PC-3 (cell line): Measurements from ENCODE around the gene TF. TPM values are rescaled to one million over a fixed set of nuclear protein-coding genes. Genes with fewer than 3 reads are reported as not detected.
"Not testable (repeated sequence)": the region's sequence is repeated elsewhere in the genome, so short reads cannot be mapped to it uniquely, and the experiment has no call there.

Experiments
- ATAC-seq: fragments of 200-7000 bp; cut with Tn5 transposase; 2 replicates; pipeline ENCODE4 v1.9.1; 2020; ENCODE audit warnings: mild to moderate bottlenecking, moderate library complexity
- BruUV-seq: library from RNA; stranded (reverse); fragments of 400-500 nt; replicated peaks from 2 replicates; lab custom pipeline; 2021; lab: Mats Ljungman, UMichigan
- CTCF ChIA-PET: fragments of 300-600 bp; sonication (Branson Sonifier 250); formaldehyde crosslinking; loops from one replicate; lab custom pipeline; 2022; ENCODE audit warnings: antibody characterized with exemption; lab: Charles Lee
- POLR2A ChIA-PET: fragments of 300-600 bp; sonication (Branson Sonifier 250); formaldehyde crosslinking; loops from one replicate; lab custom pipeline; 2022; ENCODE audit warnings: antibody characterized with exemption; ENCODE audit not compliant: unreplicated experiment; lab: Charles Lee
- DNase-seq: peaks from one replicate; pipeline ENCODE4 v3.0.0-alpha.2; 2015
- H2AFZ ChIP-seq: fragments of 300-600 bp; sonication (generic); 2 replicates; pipeline ENCODE4 v1.6.0; 2016; ENCODE audit warnings: antibody characterized with exemption, low read length
- H3F3A ChIP-seq: fragments of 300-600 bp; sonication (generic); one replicate; pipeline ENCODE4 v1.6.0; 2017; ENCODE audit warnings: antibody characterized with exemption, low read length, control low read depth, mild to moderate bottlenecking; ENCODE audit not compliant: unreplicated experiment
- H3K27ac ChIP-seq: fragments of 300-600 bp; sonication (generic); 2 replicates; pipeline ENCODE4 v1.5.1; 2016; ENCODE audit warnings: mild to moderate bottlenecking, low read length
- H3K27me3 ChIP-seq: fragments of 300-600 bp; sonication (generic); 2 replicates; pipeline ENCODE4 v1.6.1; 2016; ENCODE audit warnings: low read length, mixed read lengths
- H3K36me3 ChIP-seq: fragments of 300-600 bp; sonication (generic); 2 replicates; pipeline ENCODE4 v1.6.1; 2016; ENCODE audit warnings: low read depth, mixed run types, low read length, mixed read lengths
- H3K4me1 ChIP-seq: fragments of 300-600 bp; sonication (generic); 2 replicates; pipeline ENCODE4 v1.5.1; 2016; ENCODE audit warnings: low read length; ENCODE audit not compliant: insufficient read depth
- H3K4me2 ChIP-seq: fragments of 300-600 bp; sonication (generic); 2 replicates; pipeline ENCODE4 v1.6.0; 2016; ENCODE audit warnings: low read length
- H3K4me3 ChIP-seq: fragments of 300-600 bp; sonication (generic); 2 replicates; pipeline ENCODE4 v1.5.1; 2016; ENCODE audit warnings: mild to moderate bottlenecking, low read length, mixed read lengths
- H3K79me2 ChIP-seq: fragments of 300-600 bp; sonication (generic); 2 replicates; pipeline ENCODE4 v1.6.1; 2017; ENCODE audit warnings: low read length, mixed read lengths
- H3K9ac ChIP-seq: fragments of 300-600 bp; sonication (generic); 2 replicates; pipeline ENCODE4 v1.6.0; 2016; ENCODE audit warnings: mild to moderate bottlenecking, low read length
- H3K9me2 ChIP-seq: fragments of 300-600 bp; sonication (generic); replicated peaks from 2 replicates; pipeline ENCODE4 v1.6.1; 2016; ENCODE audit warnings: mixed run types, low read length, mixed read lengths
- H3K9me3 ChIP-seq: fragments of 300-600 bp; sonication (generic); 2 replicates; pipeline ENCODE4 v1.6.1; 2016; ENCODE audit warnings: low read length, mixed read lengths
- H4K20me1 ChIP-seq: fragments of 300-600 bp; sonication (generic); 2 replicates; pipeline ENCODE4 v1.6.1; 2016; ENCODE audit warnings: low read length, mixed read lengths
- EZH2 ChIP-seq: fragments of 300-600 bp; sonication (generic); IDR thresholded peaks from one replicate; pipeline ENCODE4 v1.6.1; 2017; ENCODE audit warnings: antibody characterized with exemption, mild to moderate bottlenecking, low read length; ENCODE audit not compliant: unreplicated experiment
- EZH2phosphoT487 ChIP-seq: fragments of 300-600 bp; sonication (generic); IDR thresholded peaks from 2 replicates; pipeline ENCODE4 v1.6.1; 2018; ENCODE audit warnings: mild to moderate bottlenecking, antibody characterized with exemption, low read length, borderline replicate concordance
- intact Hi-C: fragments of 100-400 bp; cut with micrococcal nuclease; formaldehyde crosslinking; loops from 2 replicates; pipeline ENCODE4 v1.9.0; 2023
- total RNA-seq: library from RNA; depleted of rRNA; stranded (reverse); fragments of >200 nt; gene quantifications from 2 replicates; pipeline ENCODE4 v1.2.3, GENCODE V29; 2014
- TF ChIP-seq, protein P1 (sequence below): fragments of 300-600 bp; sonication (generic); conservative IDR thresholded peaks from 2 replicates; pipeline ENCODE4 v1.5.1; 2017; ENCODE audit warnings: antibody characterized with exemption, low read depth, mild to moderate bottlenecking, low read length

TF gene
- total RNA-seq, 1 experiment from 2014 or later, result not detected

DNA sequence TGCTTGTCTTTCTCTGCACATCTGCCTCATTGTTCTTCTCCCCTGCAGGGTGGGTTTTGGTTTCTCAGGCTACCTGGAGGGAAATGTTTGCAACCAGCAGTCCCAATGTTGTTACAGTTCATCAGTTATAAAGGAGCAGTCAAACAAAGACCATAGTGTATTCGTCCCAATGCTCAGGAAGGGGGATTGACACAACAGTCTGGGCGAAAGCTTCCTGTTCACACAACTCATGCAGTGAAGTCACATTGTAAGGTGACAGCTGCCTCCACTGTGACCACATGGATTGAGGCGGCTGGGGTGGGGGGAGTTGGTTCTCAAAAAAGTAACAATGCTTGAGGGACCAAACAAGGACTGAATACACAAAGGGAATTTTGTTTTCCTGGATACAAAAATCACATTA is 28.8 kb upstream of the TF start:
- CTCF ChIA-PET, result no interaction called here
- POLR2A ChIA-PET, result no interaction called here
- no peaks in the 10 kb centered on the region for H3K4me1 ChIP-seq
- no peaks in the 10 kb centered on the region for H3K9me2 ChIP-seq
- H3K27me3 ChIP-seq, result no peaks in the 10 kb centered on the region
- DNase-seq (no peak), ATAC-seq (no peak)
- H3K4me3 ChIP-seq, result no peak overlapping the region
- no peak for TF ChIP-seq EZH2phosphoT487
- TF ChIP-seq, protein P1, sequence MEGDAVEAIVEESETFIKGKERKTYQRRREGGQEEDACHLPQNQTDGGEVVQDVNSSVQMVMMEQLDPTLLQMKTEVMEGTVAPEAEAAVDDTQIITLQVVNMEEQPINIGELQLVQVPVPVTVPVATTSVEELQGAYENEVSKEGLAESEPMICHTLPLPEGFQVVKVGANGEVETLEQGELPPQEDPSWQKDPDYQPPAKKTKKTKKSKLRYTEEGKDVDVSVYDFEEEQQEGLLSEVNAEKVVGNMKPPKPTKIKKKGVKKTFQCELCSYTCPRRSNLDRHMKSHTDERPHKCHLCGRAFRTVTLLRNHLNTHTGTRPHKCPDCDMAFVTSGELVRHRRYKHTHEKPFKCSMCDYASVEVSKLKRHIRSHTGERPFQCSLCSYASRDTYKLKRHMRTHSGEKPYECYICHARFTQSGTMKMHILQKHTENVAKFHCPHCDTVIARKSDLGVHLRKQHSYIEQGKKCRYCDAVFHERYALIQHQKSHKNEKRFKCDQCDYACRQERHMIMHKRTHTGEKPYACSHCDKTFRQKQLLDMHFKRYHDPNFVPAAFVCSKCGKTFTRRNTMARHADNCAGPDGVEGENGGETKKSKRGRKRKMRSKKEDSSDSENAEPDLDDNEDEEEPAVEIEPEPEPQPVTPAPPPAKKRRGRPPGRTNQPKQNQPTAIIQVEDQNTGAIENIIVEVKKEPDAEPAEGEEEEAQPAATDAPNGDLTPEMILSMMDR, result no peak
- no peak for TF ChIP-seq EZH2
- no peak overlapping the region for H2AFZ ChIP-seq
- no peak overlapping the region for H3K27ac ChIP-seq
- H3K9me3 ChIP-seq, result no peaks in the 10 kb centered on the region
- BruUV-seq, result no TSS peak
- H3K79me2 ChIP-seq, result no peaks in the 10 kb centered on the region
- no peak overlapping the region for H3K4me2 ChIP-seq
- no peaks in the 10 kb centered on the region for H3F3A ChIP-seq
- intact Hi-C loops, result no loop called here
- H4K20me1 ChIP-seq, result no peaks in the 10 kb centered on the region
- H3K9ac ChIP-seq, result no peak overlapping the region
- H3K36me3 ChIP-seq, result no peaks in the 10 kb centered on the region

DNA sequence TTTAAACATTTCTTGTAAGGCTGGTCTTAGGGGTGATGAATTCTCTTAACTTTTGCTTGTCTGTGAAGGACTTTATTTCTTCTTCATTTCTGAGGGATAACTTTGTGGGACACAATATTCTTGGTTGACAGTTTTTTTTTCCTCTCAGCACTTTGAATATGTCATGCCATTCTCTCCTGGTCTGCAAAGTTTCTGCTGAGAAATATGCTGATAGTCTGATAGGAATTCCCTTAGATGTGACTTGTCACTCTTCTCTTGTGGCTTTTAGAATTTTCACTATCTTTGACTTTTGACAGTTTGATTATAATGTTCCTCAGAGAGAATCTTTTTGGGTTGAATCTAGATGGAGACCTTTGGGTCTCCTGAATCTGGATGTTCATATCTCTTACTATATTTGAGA is 23.3 kb upstream of the TF start:
- H4K20me1 ChIP-seq, result no peaks in the 10 kb centered on the region
- H3K9ac ChIP-seq, result no peak overlapping the region
- no peaks in the 10 kb centered on the region for H3F3A ChIP-seq
- ATAC-seq (no peak), DNase-seq (no peak)
- no peaks in the 10 kb centered on the region for H3K27me3 ChIP-seq
- H2AFZ ChIP-seq, result no peak overlapping the region
- no TSS peak for BruUV-seq
- H3K9me2 ChIP-seq, result no peaks in the 10 kb centered on the region
- H3K36me3 ChIP-seq, result no peaks in the 10 kb centered on the region
- TF ChIP-seq EZH2phosphoT487 (no peak), EZH2 (no peak)
- TF ChIP-seq, protein P1, result no peak
- no peak overlapping the region for H3K27ac ChIP-seq
- no peaks in the 10 kb centered on the region for H3K4me1 ChIP-seq
- no peak overlapping the region for H3K4me3 ChIP-seq
- ChIA-PET POLR2A (no interaction called here), CTCF (no interaction called here)
- 0 out of 2 replicates have a peak, but pooled peaks cover 4% of the 10 kb centered on the region for H3K9me3 ChIP-seq
- no peaks in the 10 kb centered on the region for H3K79me2 ChIP-seq
- no peak overlapping the region for H3K4me2 ChIP-seq
- intact Hi-C loops, result no loop called here

DNA sequence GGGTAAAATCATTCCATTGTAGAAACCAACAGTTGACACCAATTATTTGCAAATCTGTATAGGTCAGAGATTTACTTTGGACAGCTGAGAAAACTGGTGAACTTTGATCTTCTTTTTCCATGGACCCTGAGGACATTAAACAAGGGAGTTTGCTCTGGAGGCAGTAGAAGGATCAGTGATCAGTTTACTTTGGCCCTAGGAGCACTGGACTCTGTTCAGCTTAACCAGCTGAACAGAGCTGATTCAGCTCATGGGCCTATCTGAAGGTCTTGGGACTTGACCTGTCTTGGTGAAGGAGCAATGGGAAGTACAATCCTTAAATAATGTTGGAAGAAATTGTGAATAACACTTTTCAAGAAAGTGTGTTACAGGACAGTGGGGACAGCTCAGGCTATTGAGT is 15.2 kb upstream of the TF start:
- Histone ChIP-seq H2AFZ (no peak overlapping the region), H3K9ac (no peak overlapping the region), H4K20me1 (no peaks in the 10 kb centered on the region), H3K79me2 (no peaks in the 10 kb centered on the region), H3K27ac (no peak overlapping the region), H3K4me3 (no peak overlapping the region), H3K4me2 (no peak overlapping the region), H3K27me3 (peaks cover 4% of the 10 kb centered on the region; the same call in 1 of the 2 replicates), H3K9me3 (no peaks in the 10 kb centered on the region), H3K4me1 (no peaks in the 10 kb centered on the region), H3K36me3 (no peaks in the 10 kb centered on the region), H3K9me2 (no peaks in the 10 kb centered on the region), H3F3A (no peaks in the 10 kb centered on the region)
- TF ChIP-seq, protein P1, result no peak
- TF ChIP-seq EZH2, result no peak
- TF ChIP-seq EZH2phosphoT487, result no peak
- ChIA-PET POLR2A (no interaction called here), CTCF (no interaction called here)
- ATAC-seq (no peak), DNase-seq (no peak)
- BruUV-seq, result no TSS peak
- intact Hi-C loops, result no loop called here

DNA sequence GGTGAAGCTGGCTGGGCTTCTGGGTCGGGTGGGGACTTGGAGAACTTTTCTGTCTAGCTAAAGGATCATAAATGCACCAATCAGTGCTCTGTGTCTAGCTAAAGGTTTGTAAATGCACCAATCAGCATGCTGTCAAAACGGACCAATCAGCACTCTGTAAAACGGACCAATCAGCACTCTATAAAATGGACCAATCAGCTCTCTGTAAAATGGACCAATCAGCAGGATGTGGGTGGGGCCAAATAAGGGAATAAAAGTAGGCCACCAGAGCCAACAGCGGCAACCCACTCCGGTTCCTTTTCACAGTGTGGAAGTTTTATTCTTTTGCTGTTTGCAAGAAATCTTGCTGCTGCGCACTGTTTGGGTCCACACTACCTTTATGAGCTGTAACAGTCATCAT is 14.0 kb upstream of the TF start:
- BruUV-seq, H3K9me3 ChIP-seq, intact Hi-C loops, H3K9me2 ChIP-seq, H3K27ac ChIP-seq, H3K9ac ChIP-seq, H3K4me3 ChIP-seq, H3K4me2 ChIP-seq, H3K36me3 ChIP-seq, H3K79me2 ChIP-seq, H3K4me1 ChIP-seq, ATAC-seq, H3F3A ChIP-seq, POLR2A ChIA-PET, CTCF ChIA-PET, H3K27me3 ChIP-seq, DNase-seq, H2AFZ ChIP-seq, H4K20me1 ChIP-seq: not testable (repeated sequence)
